Spleen (tissue), 11 donors: ENCODE measurements around the gene RANBP17. TPM values are rescaled to one million over a fixed set of nuclear protein-coding genes. Genes with fewer than 3 reads are reported as not detected.

Experiments
- DNase-seq: peaks from one replicate; pipeline ENCODE4 v3.0.0-alpha.2; 2020
- H3K27ac ChIP-seq, 8 donors: fragments of 200-600 bp; sonication (generic) in 7 of 8; 1 replicate in 4 of 8; 2 replicates in 4 of 8; pipeline versions ENCODE4 v1.5.0 to v1.8.0; 2016 to 2021; ENCODE audit warnings: inconsistent platforms in 4 of 8, mild to moderate bottlenecking in 4 of 8, moderate library complexity in 1 of 8
- H3K27me3 ChIP-seq, 7 donors: fragments of 200-600 bp; sonication (generic) in 6 of 7; replicated peaks in 1 of 7; 1 replicate in 4 of 7; 2 replicates in 3 of 7; pipeline versions ENCODE4 v1.5.0 to v1.8.0; 2016 to 2021; ENCODE audit warnings: inconsistent platforms in 3 of 7, mild to moderate bottlenecking in 1 of 7
- H3K36me3 ChIP-seq, 6 donors: fragments of 200-600 bp; sonication (generic) in 5 of 6; 1 replicate in 4 of 6; 2 replicates in 2 of 6; pipeline versions ENCODE4 v1.5.0 to v1.8.0; 2016 to 2021; ENCODE audit warnings: inconsistent platforms in 2 of 6
- H3K4me1 ChIP-seq, 6 donors: fragments of 200-600 bp; sonication (generic) in 5 of 6; 1 replicate in 3 of 6; 2 replicates in 3 of 6; pipeline versions ENCODE4 v1.5.0 to v1.8.0; 2016 to 2021; ENCODE audit warnings: inconsistent platforms in 3 of 6
- H3K4me3 ChIP-seq, 8 donors: fragments of 200-600 bp; sonication (generic) in 7 of 8; 1 replicate in 4 of 8; 2 replicates in 4 of 8; pipeline versions ENCODE4 v1.5.0 to v1.8.0; 2016 to 2021; ENCODE audit warnings: inconsistent platforms in 4 of 8, mild to moderate bottlenecking in 4 of 8, moderate library complexity in 2 of 8
- H3K9me3 ChIP-seq, 8 donors: fragments of 200-600 bp; sonication (generic) in 7 of 8; 1 replicate in 4 of 8; 2 replicates in 4 of 8; pipeline versions ENCODE4 v1.5.0 to v1.8.0; 2016 to 2021; ENCODE audit warnings: inconsistent platforms in 4 of 8
- POLR2A ChIP-seq, 3 donors: fragments of 450-650 bp; IDR thresholded peaks; one replicate each; pipeline ENCODE4 v1.5.1; 2017; ENCODE audit warnings: antibody characterized with exemption in 3 of 3, mild to moderate bottlenecking in 1 of 3
- POLR2AphosphoS5 ChIP-seq, 3 donors: sonication (generic); formaldehyde crosslinking; IDR thresholded peaks; one replicate each; pipeline ENCODE4 v1.5.1; 2017; ENCODE audit warnings: antibody characterized with exemption in 3 of 3
- WGBS, 5 donors: extraction: QIAGEN DNeasy Blood & Tissue Kit in 3 of 5; methylation state at CpG; one replicate each; pipeline versions ENCODE4 v1.1.5 to v1.1.7; 2013 to 2018; 5-methylcytosine and 5-hydroxymethylcytosine counted together
- intact Hi-C: fragments of 100-400 bp; cut with DNase I; formaldehyde crosslinking; loops from one replicate; pipeline ENCODE4 v1.15.0; 2023; ENCODE audit warnings: low total_unique reads
- polyA plus RNA-seq, 3 donors: library from polyadenylated mRNA; stranded (reverse); fragments of 200-250 nt; gene quantifications; one replicate each; pipeline ENCODE4 v1.2.1, GENCODE V29; 2013
- total RNA-seq, 7 donors: library from RNA; depleted of rRNA in 3 of 7; stranded (reverse); fragments of >200 nt in 3 of 7; fragmentation: NEBNext Ultra II Directional in 4 of 7; extraction: Animal tissue kit (Norgen Biotek cat#: 25700) in 4 of 7; gene quantifications; one replicate each; pipeline versions ENCODE4 v1.1.0 to v1.2.1, GENCODE V29; 2016 to 2021
- TF ChIP-seq, protein P1 (sequence below), 11 experiments: fragments of 200-600 bp in 7 of 11; fragments of 450-650 bp in 4 of 11; sonication (generic) in 4 of 11; IDR thresholded peaks in 8 of 11; conservative IDR thresholded peaks in 3 of 11; 1 replicate in 7 of 11; 2 replicates in 4 of 11; pipeline versions ENCODE4 v1.4.0 to v1.8.0; 2016 to 2021; ENCODE audit warnings: antibody characterized with exemption in 11 of 11, inconsistent platforms in 4 of 11, mild to moderate bottlenecking in 1 of 11
- donor health status: healthy with polysubstance abuse.
- donor health status: DM: no; HTN: no; CAD: no; lungs with moderate emphysema.
- donor health status: DM: no; HTN: no; CAD: no.
- donor health status: Bipolar disorder and iron deficiency.
- donor health status: healthy.
- donor health status: DM: no; HTN: no; CAD: no.
- donor health status: DM: yes; HTN: yes; CAD: no.

RANBP17 gene
- total and polyA plus RNA-seq, 10 donors = 0.56 to 6.6 (median 3.4) TPM

DNA sequence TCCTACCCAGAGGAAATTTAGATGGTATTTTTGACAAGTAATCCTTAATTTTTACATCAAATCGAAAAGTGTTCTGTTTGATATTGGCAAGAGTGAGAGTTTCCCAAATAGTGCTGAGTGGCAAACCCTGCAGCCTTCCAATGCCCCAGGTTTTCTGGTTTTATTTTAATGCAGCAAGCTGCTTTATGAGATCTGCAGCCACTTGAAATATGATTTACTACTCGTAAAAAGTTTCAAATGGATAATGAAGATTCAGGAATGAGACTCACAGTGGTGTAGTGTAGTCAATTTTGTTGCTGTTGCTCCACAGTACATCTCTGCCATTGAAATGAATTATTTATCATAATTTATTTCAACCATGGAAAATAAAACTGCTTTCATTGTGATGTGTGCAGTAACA, 423.6 kb downstream of the RANBP17 start:
- H3K9me3 ChIP-seq = no peaks in the 10 kb centered on the region
- TF ChIP-seq, protein P1, sequence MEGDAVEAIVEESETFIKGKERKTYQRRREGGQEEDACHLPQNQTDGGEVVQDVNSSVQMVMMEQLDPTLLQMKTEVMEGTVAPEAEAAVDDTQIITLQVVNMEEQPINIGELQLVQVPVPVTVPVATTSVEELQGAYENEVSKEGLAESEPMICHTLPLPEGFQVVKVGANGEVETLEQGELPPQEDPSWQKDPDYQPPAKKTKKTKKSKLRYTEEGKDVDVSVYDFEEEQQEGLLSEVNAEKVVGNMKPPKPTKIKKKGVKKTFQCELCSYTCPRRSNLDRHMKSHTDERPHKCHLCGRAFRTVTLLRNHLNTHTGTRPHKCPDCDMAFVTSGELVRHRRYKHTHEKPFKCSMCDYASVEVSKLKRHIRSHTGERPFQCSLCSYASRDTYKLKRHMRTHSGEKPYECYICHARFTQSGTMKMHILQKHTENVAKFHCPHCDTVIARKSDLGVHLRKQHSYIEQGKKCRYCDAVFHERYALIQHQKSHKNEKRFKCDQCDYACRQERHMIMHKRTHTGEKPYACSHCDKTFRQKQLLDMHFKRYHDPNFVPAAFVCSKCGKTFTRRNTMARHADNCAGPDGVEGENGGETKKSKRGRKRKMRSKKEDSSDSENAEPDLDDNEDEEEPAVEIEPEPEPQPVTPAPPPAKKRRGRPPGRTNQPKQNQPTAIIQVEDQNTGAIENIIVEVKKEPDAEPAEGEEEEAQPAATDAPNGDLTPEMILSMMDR (IDR thresholded peaks at IDR 0.05 in 8 of 11, conservative IDR thresholded peaks at IDR 0.05 in 3 of 11) = no peak
- no peak for TF ChIP-seq POLR2A (IDR thresholded peaks at IDR 0.05)
- no peak for TF ChIP-seq POLR2AphosphoS5 (IDR thresholded peaks at IDR 0.05)
- no peaks in the 10 kb centered on the region for H3K27me3 ChIP-seq
- no peaks in the 10 kb centered on the region for H3K36me3 ChIP-seq
- H3K4me1 ChIP-seq = no peaks in the 10 kb centered on the region
- intact Hi-C loops = no loop called here
- no peak for DNase-seq
- H3K27ac ChIP-seq = no peak overlapping the region
- WGBS, 5 donors = 62 to 92% (median 87%) methylated on average over 2 of the region's 2 CpGs
- H3K4me3 ChIP-seq = no peak overlapping the region

DNA sequence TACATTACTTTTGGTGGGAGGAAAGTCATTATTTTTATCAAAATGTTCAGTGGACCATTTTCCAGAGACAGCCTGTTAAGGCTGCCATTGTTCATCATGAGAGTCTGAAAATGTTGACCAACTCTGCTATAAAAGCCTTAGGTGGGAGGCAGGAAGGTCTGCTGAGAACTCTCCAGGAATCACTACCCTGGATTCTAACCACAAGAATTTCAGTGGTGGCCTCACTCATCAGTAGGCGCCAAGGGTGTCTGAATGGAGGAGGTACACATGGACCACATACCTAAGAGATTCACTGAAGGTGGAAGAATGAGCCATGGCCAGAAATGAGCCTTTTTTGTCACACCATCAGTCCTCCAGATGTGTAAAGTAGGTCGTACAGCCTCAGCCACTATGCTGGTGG, 426.2 kb downstream of the RANBP17 start:
- Histone ChIP-seq H3K27me3 (no peaks in the 10 kb centered on the region), H3K27ac (no peak overlapping the region), H3K9me3 (no peaks in the 10 kb centered on the region), H3K36me3 (no peaks in the 10 kb centered on the region), H3K4me1 (no peaks in the 10 kb centered on the region), H3K4me3 (no peak overlapping the region)
- TF ChIP-seq POLR2AphosphoS5 (IDR thresholded peaks at IDR 0.05) (no peak), POLR2A (IDR thresholded peaks at IDR 0.05) (no peak)
- TF ChIP-seq, protein P1 (IDR thresholded peaks at IDR 0.05 in 8 of 11, conservative IDR thresholded peaks at IDR 0.05 in 3 of 11) = no peak
- WGBS, 5 donors = 72 to 100% (median 91%) methylated on average over 2 of the region's 2 CpGs
- DNase-seq = no peak
- intact Hi-C loops = no loop called here

DNA sequence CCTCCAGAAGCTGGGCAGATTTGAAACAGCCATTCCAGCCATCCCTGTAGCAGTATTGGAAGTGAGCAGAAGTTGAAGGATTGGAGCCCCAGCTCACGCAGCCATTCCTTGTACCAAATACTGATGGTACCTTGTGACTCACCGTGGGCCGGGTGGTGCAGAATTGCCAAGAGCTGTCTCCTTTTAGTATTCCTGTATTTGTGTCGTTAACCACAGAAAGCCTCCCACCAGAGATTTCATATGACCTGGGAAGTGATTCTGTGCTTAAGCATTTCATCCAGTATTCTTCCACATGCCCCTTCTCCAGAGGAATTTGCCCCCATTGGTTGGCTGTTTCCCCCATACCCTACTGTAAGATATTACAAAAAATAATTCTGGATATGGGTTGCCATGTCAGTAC, 429.6 kb downstream of the RANBP17 start:
- no peak for DNase-seq
- Histone ChIP-seq H3K27me3 (no peaks in the 10 kb centered on the region), H3K27ac (no peak overlapping the region), H3K9me3 (no peaks in the 10 kb centered on the region), H3K36me3 (no peaks in the 10 kb centered on the region), H3K4me3 (no peak overlapping the region), H3K4me1 (no peaks in the 10 kb centered on the region)
- WGBS, 5 donors = 89 to 96% (median 93%) methylated on average over 4 of the region's 4 CpGs
- TF ChIP-seq POLR2AphosphoS5 (IDR thresholded peaks at IDR 0.05) (no peak), POLR2A (IDR thresholded peaks at IDR 0.05) (no peak)
- TF ChIP-seq, protein P1 (IDR thresholded peaks at IDR 0.05 in 8 of 11, conservative IDR thresholded peaks at IDR 0.05 in 3 of 11) = no peak
- intact Hi-C loops = no loop called here

DNA sequence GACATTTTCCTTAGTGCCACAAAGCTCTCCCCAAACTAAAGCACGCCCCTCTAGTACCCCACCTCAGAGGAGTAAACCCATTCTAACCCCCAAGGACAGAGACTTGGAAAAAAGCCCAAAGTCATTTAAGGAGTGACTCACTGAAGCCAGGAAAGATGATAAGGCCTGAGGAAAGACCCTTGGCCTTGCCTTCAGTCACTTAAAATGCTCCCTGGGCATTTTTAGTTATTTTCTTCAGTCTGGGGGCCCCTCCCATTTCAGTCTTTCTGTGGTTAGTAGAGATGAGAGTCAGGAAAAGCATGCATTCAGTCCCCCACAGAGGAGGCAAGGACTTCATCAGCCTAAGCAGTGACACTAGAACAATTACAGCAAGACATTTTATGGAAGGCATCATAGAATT, 433.5 kb downstream of the RANBP17 start:
- Histone ChIP-seq H3K36me3 (no peaks in the 10 kb centered on the region), H3K4me3 (no peak overlapping the region), H3K27me3 (no peaks in the 10 kb centered on the region), H3K4me1 (no peaks in the 10 kb centered on the region), H3K27ac (no peak overlapping the region), H3K9me3 (no peaks in the 10 kb centered on the region)
- no peak for DNase-seq
- TF ChIP-seq POLR2AphosphoS5 (IDR thresholded peaks at IDR 0.05) (no peak), POLR2A (IDR thresholded peaks at IDR 0.05) (no peak)
- TF ChIP-seq, protein P1 (IDR thresholded peaks at IDR 0.05 in 8 of 11, conservative IDR thresholded peaks at IDR 0.05 in 3 of 11) = no peak
- intact Hi-C loops = no loop called here
- 36 to 58% (median 44%) methylated on average over 1 of the region's 1 CpG for WGBS, 5 donors
